Measurements from ENCODE around the gene CEP290. TPM values are rescaled to one million over a fixed set of nuclear protein-coding genes. Genes with fewer than 3 reads are reported as not detected.

CEP290 gene
- total RNA-seq, 1 experiment from 2014 or later, result 9.6 TPM

- no peak for DNase-seq (ENCODE audit: low spot score)
- no peaks in the 10 kb centered on the region; the same call in 1 of the 2 replicates for H3K27me3 Mint-ChIP-seq (ENCODE audit: low read depth)
- CTCF ChIA-PET, result interaction anchor here (0.6 to 1.3 kb wide), 2 partner anchors 9 to 247 kb away, joined by 3 to 4 read pairs; no protein-coding TSS in a partner anchor
These were observed 3.9 kb upstream of the CEP290 start for GRCh38 chr12:88145567-88146505.

GRCh38 chr12:88144546-88145468 is 2.9 kb upstream of the CEP290 start:
- ChIA-PET CTCF (no interaction called here), POLR2A (no interaction called here)
- TF ChIP-seq USF1 (CRISPR knock-in tag; IDR thresholded peaks at IDR 0.05), result no peak
- no peak for TF ChIP-seq JUN (CRISPR knock-in tag; IDR thresholded peaks at IDR 0.05)
- no peak for TF ChIP-seq RELA (CRISPR knock-in tag; IDR thresholded peaks at IDR 0.05; ENCODE audit: borderline replicate concordance)
- TF ChIP-seq FOXP4 (CRISPR knock-in tag; IDR thresholded peaks at IDR 0.05), result no peak
- TF ChIP-seq TCF7 (CRISPR knock-in tag; IDR thresholded peaks at IDR 0.05; ENCODE audit: low read depth), result no peak
- Mint-ChIP-seq H3K4me1 (peaks cover 41% of the 10 kb centered on the region), H3K27me3 (ENCODE audit: low read depth) (no peaks in the 10 kb centered on the region; the same call in 1 of the 2 replicates), H3K4me3 (peak overlapping the region; percentile 92), H3K36me3 (no peaks in the 10 kb centered on the region), H3K27ac (peak overlapping the region; percentile 94), H3K9me3 (no peaks in the 10 kb centered on the region)
- DNase-seq (ENCODE audit: low spot score) (no peak), ATAC-seq (no peak)

More at GRCh38 chr12:88145567-88146505, 3.9 kb upstream of the CEP290 start:
- POLR2A ChIA-PET, result no interaction called here
- H3K9me3 Mint-ChIP-seq, result no peaks in the 10 kb centered on the region
- H3K36me3 Mint-ChIP-seq, result no peaks in the 10 kb centered on the region
- peaks cover 41% of the 10 kb centered on the region for H3K4me1 Mint-ChIP-seq
- no peak for ATAC-seq
- 0 out of 2 replicates have a peak, but pooled peaks have one; percentile 31 for TF ChIP-seq NFE2L1 (CRISPR knock-in tag; IDR thresholded peaks at IDR 0.05)
- TF ChIP-seq CTCF (IDR thresholded peaks at IDR 0.05), result no peak
- peak overlapping the region; percentile 92 for H3K4me3 Mint-ChIP-seq
- peak overlapping the region; percentile 94 for H3K27ac Mint-ChIP-seq

GRCh38 chr12:88144037-88144436 is 2.1 kb upstream of the CEP290 start:
- H3K9me3 Mint-ChIP-seq, result no peaks in the 10 kb centered on the region
- no peaks in the 10 kb centered on the region for H3K36me3 Mint-ChIP-seq
- ATAC-seq (no peak), DNase-seq (ENCODE audit: low spot score) (no peak)
- H3K27ac Mint-ChIP-seq, result peak overlapping the region; percentile 94
- ChIA-PET POLR2A (no interaction called here), CTCF (no interaction called here)
- peak overlapping the region; percentile 92 for H3K4me3 Mint-ChIP-seq
- H3K4me1 Mint-ChIP-seq, result peaks cover 41% of the 10 kb centered on the region
- TF ChIP-seq MAX (CRISPR knock-in tag; IDR thresholded peaks at IDR 0.05), result no peak
- no peak for TF ChIP-seq ZSCAN18 (CRISPR knock-in tag; IDR thresholded peaks at IDR 0.05)
- H3K27me3 Mint-ChIP-seq (ENCODE audit: low read depth), result no peaks in the 10 kb centered on the region; the same call in 1 of the 2 replicates

All from WTC11 (cell line).